HUES6 (cell line): Measurements from ENCODE around the gene TAS2R4.
"Not testable (repeated sequence)": the region's sequence is repeated elsewhere in the genome, so short reads cannot be mapped to it uniquely, and the experiment has no call there.

Experiments
- H3K27ac ChIP-seq: 2 replicates; pipeline ENCODE4 v1.7.0; 2013; ENCODE audit warnings: low read depth, mild to moderate bottlenecking, low read length, inconsistent platforms
- H3K27me3 ChIP-seq: 2 replicates; pipeline ENCODE4 v1.6.1; 2013; ENCODE audit warnings: low read length; ENCODE audit not compliant: control insufficient read depth, insufficient read depth
- H3K36me3 ChIP-seq: 2 replicates; pipeline ENCODE4 v1.6.1; 2013; ENCODE audit warnings: low read length; ENCODE audit not compliant: control insufficient read depth, insufficient read depth
- H3K4me1 ChIP-seq: 2 replicates; pipeline ENCODE4 v1.6.1; 2013; ENCODE audit warnings: low read length; ENCODE audit not compliant: control insufficient read depth, insufficient read depth
- H3K4me3 ChIP-seq: 2 replicates; pipeline ENCODE4 v1.5.1; 2013; ENCODE audit warnings: low read depth, low read length
- H3K9ac ChIP-seq: one replicate; pipeline ENCODE4 v1.6.1; 2013; ENCODE audit warnings: mild to moderate bottlenecking, low read length
- H3K9me3 ChIP-seq: 2 replicates; pipeline ENCODE4 v1.6.1; 2013; ENCODE audit warnings: low read depth, low read length; ENCODE audit not compliant: control insufficient read depth, insufficient read depth

The TAS2R4 gene

DNA sequence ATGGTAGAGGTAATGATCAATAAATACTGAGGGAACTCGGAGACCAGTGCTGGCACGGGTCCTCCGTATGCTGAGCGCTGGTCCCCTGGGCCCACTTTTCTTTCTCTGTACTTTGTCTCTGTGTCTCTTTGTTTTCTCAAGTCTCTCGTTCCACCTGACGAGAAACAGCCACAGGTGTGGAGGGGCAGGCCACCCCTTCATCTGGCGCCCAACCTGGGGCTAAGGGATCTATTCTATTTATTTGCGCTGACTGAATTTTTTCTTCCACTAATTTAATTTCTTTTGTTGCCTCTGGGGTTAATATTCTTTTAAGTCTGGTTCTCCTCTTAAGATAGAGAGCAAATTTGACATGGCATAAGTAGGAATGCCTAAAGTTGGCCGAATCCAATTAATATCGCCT, 24.6 kb upstream of the TAS2R4 start:
- peaks cover 28% of the 10 kb centered on the region for H3K9me3 ChIP-seq
- H3K4me1 ChIP-seq, H3K4me3 ChIP-seq, H3K27ac ChIP-seq, H3K9ac ChIP-seq, H3K27me3 ChIP-seq: not testable (repeated sequence)
- peaks cover 92% of the 10 kb centered on the region for H3K36me3 ChIP-seq

- no peaks in the 10 kb centered on the region for H3K4me1 ChIP-seq
- H3K27ac ChIP-seq: no peak overlapping the region
- peaks cover 95% of the 10 kb centered on the region for H3K36me3 ChIP-seq
- H3K9me3 ChIP-seq: peaks cover 28% of the 10 kb centered on the region
- H3K4me3 ChIP-seq: no peak overlapping the region
- H3K27me3 ChIP-seq: no peaks in the 10 kb centered on the region
- no peak overlapping the region for H3K9ac ChIP-seq
Measured at GRCh38 chr7:141752634-141753033, 23.8 kb upstream of the TAS2R4 start.

- peaks cover 91% of the 10 kb centered on the region for H3K36me3 ChIP-seq
Measured at GRCh38 chr7:141754939-141755338, 21.5 kb upstream of the TAS2R4 start.

GRCh38 chr7:141763797-141764196, 12.7 kb upstream of the TAS2R4 start, which contains the start of gene TAS2R3:
Gene TAS2R3, plus strand, starts transcription at chr7:141764097. Its CDS starts 62 bp downstream, at chr7:141764159.
- Histone ChIP-seq H3K36me3 (peaks cover 48% of the 10 kb centered on the region), H3K4me3 (no peak within 1 kb of the TSS), H3K9me3 (no peaks in the 10 kb centered on the region), H3K27me3 (no peaks in the 10 kb centered on the region), H3K9ac (no peak within 1 kb of the TSS), H3K27ac (no peak within 1 kb of the TSS), H3K4me1 (no peaks in the 10 kb centered on the region; the same call in 1 of the 2 replicates)

More at GRCh38 chr7:141754939-141755338, 21.5 kb upstream of the TAS2R4 start:
- Histone ChIP-seq H3K4me3 (no peak overlapping the region), H3K4me1 (no peaks in the 10 kb centered on the region), H3K27ac (no peak overlapping the region), H3K27me3 (no peaks in the 10 kb centered on the region), H3K9ac (no peak overlapping the region), H3K9me3 (peaks cover 25% of the 10 kb centered on the region)

DNA sequence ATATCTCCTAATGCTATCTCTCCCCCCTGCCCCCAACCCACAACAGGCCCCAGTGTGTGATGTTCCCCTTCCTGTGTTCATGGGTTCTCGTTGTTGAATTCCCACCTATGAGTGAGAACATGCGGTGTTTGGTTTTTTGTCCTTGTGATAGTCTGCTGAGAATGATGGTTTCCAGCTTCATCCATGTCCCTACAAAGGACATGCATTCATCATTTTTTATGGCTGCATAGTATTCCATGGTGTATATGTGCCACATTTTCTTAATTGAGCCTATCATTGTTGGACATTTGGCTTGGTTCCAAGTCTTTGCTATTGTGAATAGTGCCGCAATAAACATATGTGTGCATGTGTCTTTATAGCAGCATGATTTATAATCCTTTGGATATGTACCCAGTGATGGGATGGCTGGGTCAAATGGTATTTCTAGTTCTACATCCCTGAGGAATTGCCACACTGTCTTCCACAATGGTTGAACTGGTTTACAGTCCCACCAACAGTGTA, 6.3 kb upstream of the TAS2R4 start:
- not testable (repeated sequence) for H3K27me3 ChIP-seq, H3K27ac ChIP-seq, H3K9ac ChIP-seq, H3K9me3 ChIP-seq, H3K4me1 ChIP-seq, H3K4me3 ChIP-seq, H3K36me3 ChIP-seq

DNA sequence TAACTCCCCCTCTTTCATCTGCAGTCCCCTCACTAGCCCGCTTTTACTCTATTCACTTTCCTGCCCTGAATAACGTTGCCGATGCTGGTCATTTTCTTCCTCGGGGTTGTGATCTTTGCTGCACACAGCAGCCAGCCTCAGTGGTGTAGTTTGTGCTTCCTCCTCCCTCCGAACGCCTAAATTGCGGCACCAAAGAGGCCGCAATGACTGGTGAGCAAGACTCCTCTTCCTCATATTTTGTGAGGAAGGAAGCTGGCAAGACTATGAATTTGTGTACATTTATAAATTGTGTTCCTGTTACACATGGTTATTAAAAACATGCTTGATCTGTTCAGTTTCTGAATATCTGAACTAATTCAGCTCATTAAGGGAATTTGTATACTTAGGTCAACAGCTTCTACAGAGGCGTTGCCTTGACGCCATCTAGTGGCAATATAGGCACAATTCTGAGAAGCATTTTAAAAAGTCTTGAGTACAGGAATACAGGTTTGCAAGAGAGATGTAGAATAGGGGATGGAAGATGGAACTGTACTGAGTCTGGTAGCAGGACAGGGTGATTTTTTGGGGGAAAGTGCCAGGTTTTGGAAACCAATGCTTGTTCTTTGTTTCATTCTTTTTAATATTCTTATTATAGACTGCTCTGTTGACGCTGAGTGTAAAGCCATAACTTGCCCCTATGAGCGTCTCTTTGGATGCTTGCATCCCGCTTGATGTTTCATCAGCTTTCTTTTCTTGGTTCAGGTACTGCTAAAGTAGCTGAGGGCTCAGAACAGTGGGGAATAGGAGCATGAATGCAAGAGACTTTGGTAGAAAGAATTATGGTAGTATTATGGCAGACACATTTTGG, 9.5 kb downstream of the TAS2R4 start:
- peaks cover 4% of the 10 kb centered on the region; the same call in 1 of the 2 replicates for H3K36me3 ChIP-seq
- no peaks in the 10 kb centered on the region for H3K4me1 ChIP-seq
- no peak overlapping the region for H3K4me3 ChIP-seq
- H3K27me3 ChIP-seq: no peaks in the 10 kb centered on the region
- H3K27ac ChIP-seq: no peak overlapping the region
- H3K9ac ChIP-seq: no peak overlapping the region
- no peaks in the 10 kb centered on the region for H3K9me3 ChIP-seq

DNA sequence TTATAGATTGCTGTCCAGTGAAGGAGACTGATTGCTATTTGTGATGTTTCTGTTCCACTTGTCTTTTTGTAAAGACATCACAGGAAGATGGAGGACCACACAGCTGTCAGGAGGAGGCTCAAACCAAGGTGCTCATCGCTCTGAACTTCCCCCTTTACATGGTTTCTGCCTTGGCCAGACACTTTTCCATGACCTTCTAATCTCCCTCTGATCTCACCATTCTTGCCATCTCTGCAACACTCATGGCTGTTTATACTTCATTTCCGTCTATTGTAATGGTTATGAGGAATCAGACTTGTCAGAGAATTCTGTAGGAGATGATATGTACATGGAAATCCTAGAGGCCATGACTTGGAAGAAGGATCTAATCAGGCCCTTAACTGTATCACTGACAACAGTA, 11.8 kb downstream of the TAS2R4 start:
- Histone ChIP-seq H3K4me1 (no peaks in the 10 kb centered on the region), H3K27ac (no peak overlapping the region), H3K9ac (no peak overlapping the region), H3K4me3 (no peak overlapping the region), H3K27me3 (no peaks in the 10 kb centered on the region), H3K36me3 (peaks cover 4% of the 10 kb centered on the region; the same call in 1 of the 2 replicates), H3K9me3 (no peaks in the 10 kb centered on the region)

GRCh38 chr7:141789917-141790316, 13.4 kb downstream of the TAS2R4 start, which contains the start of gene TAS2R5:
Gene TAS2R5, plus strand, starts transcription at chr7:141790217. Its CDS starts 145 bp downstream, at chr7:141790362.
- Histone ChIP-seq H3K27me3 (no peaks in the 10 kb centered on the region), H3K9ac (no peak within 1 kb of the TSS), H3K27ac (no peak within 1 kb of the TSS)

GRCh38 chr7:141792526-141792925, 16.1 kb downstream of the TAS2R4 start:
- H3K9me3 ChIP-seq: no peaks in the 10 kb centered on the region
- H3K36me3 ChIP-seq: peaks cover 4% of the 10 kb centered on the region; the same call in 1 of the 2 replicates
- H3K9ac ChIP-seq: no peak overlapping the region
- no peaks in the 10 kb centered on the region for H3K4me1 ChIP-seq
- no peaks in the 10 kb centered on the region for H3K27me3 ChIP-seq
- no peak overlapping the region for H3K27ac ChIP-seq
- H3K4me3 ChIP-seq: no peak overlapping the region

More at GRCh38 chr7:141789917-141790316, 13.4 kb downstream of the TAS2R4 start, which contains the start of gene TAS2R5:
- H3K4me1 ChIP-seq: no peaks in the 10 kb centered on the region
- H3K9me3 ChIP-seq: no peaks in the 10 kb centered on the region
- H3K4me3 ChIP-seq: no peak within 1 kb of the TSS
- peaks cover 4% of the 10 kb centered on the region; the same call in 1 of the 2 replicates for H3K36me3 ChIP-seq

DNA sequence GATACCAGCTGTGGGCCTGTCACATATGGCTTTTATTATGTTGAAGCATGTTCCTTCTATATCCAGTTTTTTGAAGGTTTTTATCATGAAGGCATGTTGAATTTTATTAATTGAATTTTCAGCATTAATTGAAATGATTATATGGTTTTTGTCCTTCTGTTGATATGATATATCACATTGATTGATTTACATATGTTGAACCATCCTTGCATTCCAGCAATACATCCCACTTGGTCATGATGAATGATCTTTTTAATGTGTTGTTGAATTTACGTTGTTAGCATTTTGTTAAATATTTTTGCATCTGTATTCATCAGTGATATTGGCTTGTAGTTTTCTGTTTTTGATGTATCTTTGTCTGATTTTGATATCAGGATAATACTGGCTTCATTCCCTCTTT, 43.6 kb downstream of the TAS2R4 start:
- Histone ChIP-seq H3K36me3 (no peaks in the 10 kb centered on the region), H3K27me3 (no peaks in the 10 kb centered on the region), H3K4me3 (no peak overlapping the region), H3K9ac (no peak overlapping the region), H3K27ac (no peak overlapping the region), H3K4me1 (no peaks in the 10 kb centered on the region), H3K9me3 (peaks cover 3% of the 10 kb centered on the region; the same call in 1 of the 2 replicates)

DNA sequence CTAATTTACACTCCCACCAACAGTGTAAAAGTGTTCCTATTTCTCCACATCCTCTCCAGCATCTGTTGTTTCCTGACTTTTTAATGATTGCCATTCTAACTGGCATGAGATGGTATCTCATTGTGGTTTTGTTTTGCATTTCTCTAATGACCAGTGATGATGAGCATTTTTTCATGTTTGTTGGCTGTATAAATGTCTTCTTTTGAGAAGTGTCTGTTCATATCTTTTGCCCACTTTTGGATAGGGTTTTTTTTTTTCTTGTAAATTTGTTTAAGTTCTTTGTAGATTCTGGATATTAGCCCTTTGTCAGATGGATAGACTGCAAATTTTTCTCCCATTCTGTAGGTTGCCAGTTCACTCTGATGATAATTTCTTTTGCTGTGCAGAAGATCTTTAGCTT, 46.0 kb downstream of the TAS2R4 start:
- not testable (repeated sequence) for H3K9ac ChIP-seq, H3K9me3 ChIP-seq, H3K27ac ChIP-seq, H3K4me3 ChIP-seq, H3K36me3 ChIP-seq, H3K4me1 ChIP-seq, H3K27me3 ChIP-seq
